GM15510 (cell line): Measurements from ENCODE around the gene P3H2.
A peak's percentile ranks its signal among the peaks of the same experiment; 100 is the strongest.

Experiments
- POLR2A ChIP-seq: IDR thresholded peaks from 3 replicates; pipeline ENCODE4 v1.6.1; 2011; ENCODE audit warnings: borderline replicate concordance; ENCODE audit not compliant: insufficient read length; ENCODE audit errors: extremely low read depth

P3H2 gene, protein sequence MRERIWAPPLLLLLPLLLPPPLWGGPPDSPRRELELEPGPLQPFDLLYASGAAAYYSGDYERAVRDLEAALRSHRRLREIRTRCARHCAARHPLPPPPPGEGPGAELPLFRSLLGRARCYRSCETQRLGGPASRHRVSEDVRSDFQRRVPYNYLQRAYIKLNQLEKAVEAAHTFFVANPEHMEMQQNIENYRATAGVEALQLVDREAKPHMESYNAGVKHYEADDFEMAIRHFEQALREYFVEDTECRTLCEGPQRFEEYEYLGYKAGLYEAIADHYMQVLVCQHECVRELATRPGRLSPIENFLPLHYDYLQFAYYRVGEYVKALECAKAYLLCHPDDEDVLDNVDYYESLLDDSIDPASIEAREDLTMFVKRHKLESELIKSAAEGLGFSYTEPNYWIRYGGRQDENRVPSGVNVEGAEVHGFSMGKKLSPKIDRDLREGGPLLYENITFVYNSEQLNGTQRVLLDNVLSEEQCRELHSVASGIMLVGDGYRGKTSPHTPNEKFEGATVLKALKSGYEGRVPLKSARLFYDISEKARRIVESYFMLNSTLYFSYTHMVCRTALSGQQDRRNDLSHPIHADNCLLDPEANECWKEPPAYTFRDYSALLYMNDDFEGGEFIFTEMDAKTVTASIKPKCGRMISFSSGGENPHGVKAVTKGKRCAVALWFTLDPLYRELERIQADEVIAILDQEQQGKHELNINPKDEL

DNA sequence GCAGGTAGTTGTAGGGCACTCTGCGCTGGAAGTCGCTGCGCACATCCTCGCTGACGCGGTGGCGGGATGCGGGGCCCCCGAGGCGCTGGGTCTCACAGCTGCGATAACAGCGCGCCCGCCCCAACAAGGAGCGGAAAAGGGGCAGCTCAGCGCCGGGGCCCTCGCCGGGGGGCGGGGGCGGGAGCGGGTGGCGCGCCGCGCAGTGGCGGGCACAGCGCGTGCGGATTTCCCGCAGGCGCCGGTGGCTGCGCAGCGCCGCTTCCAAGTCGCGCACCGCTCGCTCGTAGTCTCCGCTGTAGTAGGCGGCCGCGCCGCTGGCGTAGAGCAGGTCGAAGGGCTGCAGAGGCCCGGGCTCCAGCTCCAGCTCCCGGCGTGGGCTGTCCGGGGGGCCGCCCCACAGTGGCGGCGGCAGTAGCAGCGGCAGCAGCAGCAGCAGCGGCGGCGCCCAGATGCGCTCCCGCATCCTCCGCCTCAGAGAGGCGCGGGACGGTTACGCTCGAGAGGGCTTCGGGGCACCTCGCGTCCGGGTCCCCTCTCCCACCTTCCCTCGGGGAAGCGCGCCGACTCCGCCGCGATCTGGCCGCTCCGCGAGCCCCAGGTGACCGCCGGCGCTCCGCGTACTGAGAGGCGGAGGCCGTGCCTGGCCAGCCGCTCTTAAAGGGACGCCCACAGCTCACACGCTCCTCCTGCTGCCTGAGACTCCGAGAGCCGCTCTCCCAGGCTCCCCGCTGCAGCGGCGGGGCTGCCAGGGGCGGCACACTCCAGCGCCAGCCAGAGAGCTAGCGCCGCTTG is at the start of gene P3H2:
P3H2 (minus strand) TSS at position 629 of the 792 bp plus-strand sequence; CDS start at position 463, 166 bp downstream.
- TF ChIP-seq POLR2A = peak; percentile 37

DNA sequence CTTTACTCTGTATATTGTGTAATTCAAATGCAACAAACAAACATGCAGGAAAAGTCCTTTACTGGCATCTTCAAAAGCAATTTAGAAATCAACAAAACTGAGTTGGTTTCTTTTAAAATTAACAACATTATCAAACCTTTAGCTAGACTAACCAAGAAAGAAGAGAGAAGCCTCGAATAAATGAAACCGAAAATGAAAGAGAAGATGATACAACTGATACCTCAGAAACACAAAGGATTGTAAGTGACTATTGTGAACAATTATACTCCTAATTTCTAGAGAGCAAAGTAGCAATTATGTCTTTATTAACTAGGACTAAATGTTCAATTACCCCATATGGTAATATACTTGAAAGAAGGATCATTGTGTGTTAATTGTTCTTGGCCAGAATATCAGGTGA is 49.2 kb upstream of the P3H2 start:
- no peak for TF ChIP-seq POLR2A

DNA sequence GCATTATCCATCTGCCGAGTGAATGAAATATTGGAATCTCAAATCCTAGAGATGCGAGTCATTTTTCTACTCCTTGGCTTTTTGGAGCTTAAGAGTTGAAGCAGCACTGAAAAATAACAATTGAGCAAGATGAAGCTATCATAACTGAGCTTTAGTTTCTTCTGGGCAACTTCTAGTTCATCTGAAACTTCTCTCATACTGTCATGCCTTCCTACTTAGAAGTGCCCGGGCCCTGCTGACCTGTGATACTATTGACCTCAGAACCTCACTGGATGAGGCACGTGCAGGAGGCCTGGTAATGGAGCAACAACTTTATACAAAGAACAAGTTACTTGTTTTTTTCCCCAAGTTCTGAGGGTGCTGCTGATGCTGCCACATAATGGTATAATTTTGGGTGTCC is 48.5 kb upstream of the P3H2 start:
- no peak for TF ChIP-seq POLR2A

DNA sequence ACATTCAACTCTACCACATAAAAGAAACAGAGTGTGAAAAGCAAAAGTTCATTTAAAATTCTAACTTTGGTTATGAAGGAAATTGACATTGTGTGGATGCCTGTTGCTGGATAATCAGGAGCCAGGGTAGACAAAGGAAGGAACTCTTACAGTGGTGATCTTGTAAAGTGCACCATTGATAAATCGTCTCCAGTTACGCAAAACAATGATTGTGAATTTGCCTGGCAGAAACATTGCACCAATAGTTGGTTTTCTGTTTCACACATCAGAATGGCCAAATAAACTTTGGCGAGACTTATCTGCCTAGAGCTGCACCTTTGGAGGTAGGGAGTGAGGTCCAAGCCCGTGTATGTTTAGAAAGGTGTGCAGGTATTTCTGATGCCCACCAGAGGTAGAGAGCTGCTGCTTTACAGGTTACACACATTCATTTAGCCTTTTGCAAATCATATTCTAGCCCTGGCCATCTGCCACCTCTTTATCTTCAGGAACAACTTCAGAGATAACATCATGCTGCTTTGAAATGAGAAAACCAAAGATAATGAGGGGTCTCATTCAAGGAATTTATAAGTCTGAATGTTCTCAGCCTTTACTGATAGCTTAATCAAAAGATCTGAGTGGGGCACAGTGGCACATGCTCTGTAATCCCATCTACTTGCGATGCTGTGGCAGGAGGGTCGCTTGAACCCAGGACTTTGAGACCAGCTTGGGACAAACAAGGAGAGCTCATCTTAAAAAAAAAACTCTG is 47.4 kb upstream of the P3H2 start:
- TF ChIP-seq POLR2A = no peak

DNA sequence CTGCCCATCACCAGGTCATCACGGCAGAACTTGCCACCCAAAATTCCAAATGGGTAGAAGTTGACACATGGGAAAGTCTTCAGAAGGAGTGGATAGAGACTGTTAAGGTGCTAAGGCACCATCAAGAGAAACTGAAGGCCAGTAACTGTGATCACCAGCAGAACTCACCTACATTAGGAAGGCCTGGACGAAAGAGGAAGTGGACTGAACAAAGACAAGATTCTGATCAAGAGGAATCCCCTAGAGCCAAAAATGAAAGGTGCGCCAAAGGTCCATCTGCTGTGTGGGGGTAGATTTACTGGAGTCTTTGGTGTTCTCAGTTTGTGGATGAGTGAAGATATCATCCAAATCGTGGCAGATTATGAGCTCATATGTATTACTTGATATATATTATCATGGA is 46.3 kb upstream of the P3H2 start:
- TF ChIP-seq POLR2A = no peak

DNA sequence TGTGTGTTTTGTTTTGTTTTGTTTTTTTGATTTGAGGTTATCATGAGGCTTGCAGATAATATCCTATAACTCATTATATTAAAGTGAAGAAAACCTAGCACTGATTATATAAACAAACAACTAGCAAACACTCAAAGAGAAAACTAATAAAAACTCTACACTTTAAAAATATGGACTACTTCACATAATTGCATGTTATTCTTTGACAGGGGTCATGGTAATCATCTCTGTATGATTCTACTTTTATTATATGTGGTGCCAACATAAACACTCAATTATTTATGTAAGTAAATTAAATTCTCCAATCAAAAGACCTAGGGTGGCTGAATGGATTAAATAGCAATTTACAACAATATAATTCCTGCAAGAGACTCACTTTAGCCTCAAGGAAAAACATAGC is 44.6 kb upstream of the P3H2 start:
- TF ChIP-seq POLR2A = no peak

DNA sequence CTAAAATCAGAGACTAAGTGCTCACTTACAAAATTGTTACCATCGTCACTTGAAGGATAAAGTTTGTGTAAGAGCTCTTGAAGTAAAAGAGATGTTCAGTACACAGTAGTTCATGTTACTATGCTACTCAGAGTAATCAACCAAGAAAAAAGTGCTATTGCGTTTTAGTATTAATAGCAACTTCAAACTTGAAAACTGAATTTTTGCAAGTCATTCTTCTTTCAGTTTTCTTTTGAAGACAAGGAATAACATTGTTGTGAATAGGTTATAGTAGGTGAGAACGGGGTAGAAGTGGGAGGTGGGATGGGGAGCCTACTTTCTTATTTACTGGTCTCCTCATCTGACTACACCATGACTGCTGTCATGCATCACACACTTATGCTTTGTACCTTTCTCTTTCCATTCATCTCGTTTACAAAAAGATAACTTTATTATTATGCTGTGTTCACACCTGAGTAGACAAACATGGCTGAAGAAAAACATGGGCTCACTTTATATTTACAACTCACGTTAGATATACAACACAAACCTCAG is 39.3 kb upstream of the P3H2 start:
- TF ChIP-seq POLR2A = no peak

DNA sequence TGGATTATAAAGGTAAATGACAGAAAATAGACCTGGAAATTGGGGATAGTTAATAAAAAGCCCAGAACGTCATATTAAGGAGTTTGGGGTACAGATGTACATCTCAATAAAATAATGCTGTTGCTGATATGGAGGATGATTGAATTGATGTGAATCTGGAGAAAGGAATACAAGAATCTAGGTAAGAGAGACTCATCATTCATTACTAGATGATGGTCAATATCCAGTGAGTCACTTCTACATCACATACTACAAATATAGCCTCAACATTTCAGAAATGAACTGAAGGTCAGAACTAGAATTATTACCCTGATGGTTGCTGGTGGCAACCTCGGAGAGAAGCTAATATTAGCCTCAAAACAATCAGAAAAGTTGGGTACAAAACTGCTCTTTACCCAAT is 37.6 kb upstream of the P3H2 start:
- TF ChIP-seq POLR2A = no peak

DNA sequence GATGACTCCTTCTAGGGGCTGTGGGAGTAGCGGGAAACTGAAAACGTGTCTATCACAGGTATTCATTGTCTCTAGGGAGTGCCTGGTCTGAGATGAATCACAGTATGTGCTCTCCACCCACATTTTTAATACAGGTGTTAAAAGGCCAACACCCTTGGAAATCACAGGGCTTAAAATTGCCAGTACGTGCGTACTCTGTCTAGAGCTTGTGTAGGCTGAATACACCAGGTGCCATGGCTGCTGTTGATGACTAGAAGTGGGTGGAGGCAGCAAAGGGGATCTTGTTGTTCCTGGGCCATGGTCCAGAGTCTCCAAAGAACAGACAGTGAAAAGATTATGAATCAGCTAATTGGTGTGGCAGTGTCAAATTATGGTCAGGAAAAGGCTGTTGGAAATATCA is 35.1 kb upstream of the P3H2 start:
- no peak for TF ChIP-seq POLR2A

DNA sequence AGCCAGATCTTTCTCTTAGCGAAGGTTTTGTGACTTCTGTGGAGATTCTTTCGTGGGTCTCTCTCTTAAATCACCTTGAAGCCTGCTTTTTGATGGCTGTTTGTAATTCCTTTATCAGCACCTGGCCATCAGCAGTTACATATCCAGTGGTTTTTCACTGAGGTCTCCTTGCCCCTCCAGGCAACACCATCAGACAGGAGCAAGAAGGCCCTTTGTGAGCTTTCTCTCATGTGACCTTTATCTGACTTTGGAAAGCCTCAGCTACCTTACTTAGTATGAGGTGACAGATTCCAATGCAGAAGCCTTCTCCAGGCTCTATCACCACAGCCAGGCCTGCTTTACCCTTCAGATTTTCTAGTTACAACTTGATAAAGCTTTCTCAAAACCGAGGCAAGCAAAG is 30.0 kb upstream of the P3H2 start:
- TF ChIP-seq POLR2A = no peak

DNA sequence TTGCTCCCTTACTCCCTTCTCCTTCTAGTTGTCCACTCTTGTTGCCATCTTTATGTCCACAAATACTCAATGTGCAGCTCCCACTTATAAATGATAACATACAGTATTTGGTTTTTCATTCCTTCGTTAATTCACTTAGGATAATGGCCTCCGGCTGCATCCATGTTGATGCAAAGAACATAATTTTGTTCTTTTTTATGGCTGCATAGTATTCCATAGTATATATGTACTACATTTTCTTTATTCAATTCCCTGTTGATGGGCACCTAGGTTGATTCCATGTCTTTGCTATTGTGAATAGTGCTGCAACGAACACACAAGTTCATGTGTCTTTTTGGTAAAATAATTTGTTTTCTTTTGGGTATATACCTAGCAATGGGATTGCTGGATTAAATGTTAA is 21.3 kb upstream of the P3H2 start:
- TF ChIP-seq POLR2A = no peak

DNA sequence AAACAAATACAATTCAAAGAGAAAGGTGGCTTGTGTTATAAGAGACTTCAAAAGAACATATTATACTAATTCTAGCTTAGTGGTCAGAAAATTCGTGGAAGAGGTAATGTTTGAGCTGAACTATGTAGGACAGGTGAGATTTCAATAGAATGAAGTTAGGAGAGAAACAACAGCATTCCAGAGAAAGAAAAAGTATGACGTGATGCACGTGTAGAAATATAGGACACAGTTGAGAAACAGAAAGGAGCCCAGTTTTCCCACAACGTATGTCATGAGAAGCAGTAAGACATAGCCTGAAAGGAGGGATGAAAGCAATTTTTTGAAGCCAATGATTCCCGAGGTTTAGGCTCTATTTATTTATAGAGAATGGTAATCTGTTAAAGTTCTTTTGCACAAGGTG is 18.7 kb upstream of the P3H2 start:
- no peak for TF ChIP-seq POLR2A

DNA sequence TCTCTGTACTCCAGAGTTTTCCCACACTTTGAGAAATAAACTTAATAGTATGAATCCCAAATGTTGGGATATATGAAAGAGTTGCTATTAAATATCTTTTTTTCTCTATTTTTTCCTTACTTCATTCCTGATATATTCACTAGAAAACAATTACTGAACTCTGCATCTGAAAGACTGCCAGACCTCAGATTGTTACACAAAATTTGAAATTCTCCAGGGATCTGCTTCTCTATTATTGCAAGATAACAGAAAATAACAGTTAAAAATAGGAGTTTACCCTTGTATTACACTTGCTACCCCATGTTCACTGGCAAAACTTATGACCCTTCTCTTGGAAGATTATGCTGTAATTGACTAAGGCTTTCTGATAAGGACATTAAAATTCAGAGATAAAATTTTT is 11.7 kb upstream of the P3H2 start:
- TF ChIP-seq POLR2A = no peak

DNA sequence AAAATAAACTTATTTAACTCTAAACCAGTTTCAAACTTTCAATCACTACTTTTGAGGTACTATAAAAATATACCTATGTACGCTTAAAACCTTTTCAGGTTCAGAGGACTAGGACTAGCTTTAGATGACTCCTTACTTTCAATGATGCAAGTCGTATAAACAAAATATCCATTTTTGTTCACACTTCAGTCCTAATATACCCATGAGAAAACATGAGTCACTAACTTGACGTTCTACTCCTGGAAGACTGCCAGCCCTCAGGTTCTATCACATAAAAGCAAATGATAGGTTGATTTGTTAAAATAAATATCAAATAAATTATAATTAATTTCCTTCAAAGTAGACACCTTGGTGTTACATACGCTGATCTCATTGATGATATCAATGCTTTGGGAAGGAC is 10.6 kb upstream of the P3H2 start:
- TF ChIP-seq POLR2A = no peak
